Measurements from ENCODE around the gene HELZ2.

GRCh38 chr20:63525971-63526370 lies 48.1 kb downstream of the HELZ2 start:
- TF ChIP-seq, protein P1, sequence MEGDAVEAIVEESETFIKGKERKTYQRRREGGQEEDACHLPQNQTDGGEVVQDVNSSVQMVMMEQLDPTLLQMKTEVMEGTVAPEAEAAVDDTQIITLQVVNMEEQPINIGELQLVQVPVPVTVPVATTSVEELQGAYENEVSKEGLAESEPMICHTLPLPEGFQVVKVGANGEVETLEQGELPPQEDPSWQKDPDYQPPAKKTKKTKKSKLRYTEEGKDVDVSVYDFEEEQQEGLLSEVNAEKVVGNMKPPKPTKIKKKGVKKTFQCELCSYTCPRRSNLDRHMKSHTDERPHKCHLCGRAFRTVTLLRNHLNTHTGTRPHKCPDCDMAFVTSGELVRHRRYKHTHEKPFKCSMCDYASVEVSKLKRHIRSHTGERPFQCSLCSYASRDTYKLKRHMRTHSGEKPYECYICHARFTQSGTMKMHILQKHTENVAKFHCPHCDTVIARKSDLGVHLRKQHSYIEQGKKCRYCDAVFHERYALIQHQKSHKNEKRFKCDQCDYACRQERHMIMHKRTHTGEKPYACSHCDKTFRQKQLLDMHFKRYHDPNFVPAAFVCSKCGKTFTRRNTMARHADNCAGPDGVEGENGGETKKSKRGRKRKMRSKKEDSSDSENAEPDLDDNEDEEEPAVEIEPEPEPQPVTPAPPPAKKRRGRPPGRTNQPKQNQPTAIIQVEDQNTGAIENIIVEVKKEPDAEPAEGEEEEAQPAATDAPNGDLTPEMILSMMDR (conservative IDR thresholded peaks at IDR 0.05; ENCODE audit: low read depth in 2 of 2) = no peak
- no peak for TF ChIP-seq POLR2AphosphoS5 (IDR thresholded peaks at IDR 0.05; ENCODE audit: low read depth)
- no peak for TF ChIP-seq EZH2 (IDR thresholded peaks at IDR 0.05; ENCODE audit: low read depth, unreplicated experiment)
- TF ChIP-seq ZNF331 (CRISPR knock-in tag; IDR thresholded peaks at IDR 0.05; ENCODE audit: low read depth) = no peak
- TF ChIP-seq CREB1 (CRISPR knock-in tag; IDR thresholded peaks at IDR 0.05; ENCODE audit: low read depth) = no peak
- TF ChIP-seq, protein P2, sequence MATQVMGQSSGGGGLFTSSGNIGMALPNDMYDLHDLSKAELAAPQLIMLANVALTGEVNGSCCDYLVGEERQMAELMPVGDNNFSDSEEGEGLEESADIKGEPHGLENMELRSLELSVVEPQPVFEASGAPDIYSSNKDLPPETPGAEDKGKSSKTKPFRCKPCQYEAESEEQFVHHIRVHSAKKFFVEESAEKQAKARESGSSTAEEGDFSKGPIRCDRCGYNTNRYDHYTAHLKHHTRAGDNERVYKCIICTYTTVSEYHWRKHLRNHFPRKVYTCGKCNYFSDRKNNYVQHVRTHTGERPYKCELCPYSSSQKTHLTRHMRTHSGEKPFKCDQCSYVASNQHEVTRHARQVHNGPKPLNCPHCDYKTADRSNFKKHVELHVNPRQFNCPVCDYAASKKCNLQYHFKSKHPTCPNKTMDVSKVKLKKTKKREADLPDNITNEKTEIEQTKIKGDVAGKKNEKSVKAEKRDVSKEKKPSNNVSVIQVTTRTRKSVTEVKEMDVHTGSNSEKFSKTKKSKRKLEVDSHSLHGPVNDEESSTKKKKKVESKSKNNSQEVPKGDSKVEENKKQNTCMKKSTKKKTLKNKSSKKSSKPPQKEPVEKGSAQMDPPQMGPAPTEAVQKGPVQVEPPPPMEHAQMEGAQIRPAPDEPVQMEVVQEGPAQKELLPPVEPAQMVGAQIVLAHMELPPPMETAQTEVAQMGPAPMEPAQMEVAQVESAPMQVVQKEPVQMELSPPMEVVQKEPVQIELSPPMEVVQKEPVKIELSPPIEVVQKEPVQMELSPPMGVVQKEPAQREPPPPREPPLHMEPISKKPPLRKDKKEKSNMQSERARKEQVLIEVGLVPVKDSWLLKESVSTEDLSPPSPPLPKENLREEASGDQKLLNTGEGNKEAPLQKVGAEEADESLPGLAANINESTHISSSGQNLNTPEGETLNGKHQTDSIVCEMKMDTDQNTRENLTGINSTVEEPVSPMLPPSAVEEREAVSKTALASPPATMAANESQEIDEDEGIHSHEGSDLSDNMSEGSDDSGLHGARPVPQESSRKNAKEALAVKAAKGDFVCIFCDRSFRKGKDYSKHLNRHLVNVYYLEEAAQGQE (IDR thresholded peaks at IDR 0.05; ENCODE audit: unreplicated experiment) = no peak
- no peak for TF ChIP-seq JUNB (IDR thresholded peaks at IDR 0.05; ENCODE audit: unreplicated experiment)
- TF ChIP-seq, protein P3, sequence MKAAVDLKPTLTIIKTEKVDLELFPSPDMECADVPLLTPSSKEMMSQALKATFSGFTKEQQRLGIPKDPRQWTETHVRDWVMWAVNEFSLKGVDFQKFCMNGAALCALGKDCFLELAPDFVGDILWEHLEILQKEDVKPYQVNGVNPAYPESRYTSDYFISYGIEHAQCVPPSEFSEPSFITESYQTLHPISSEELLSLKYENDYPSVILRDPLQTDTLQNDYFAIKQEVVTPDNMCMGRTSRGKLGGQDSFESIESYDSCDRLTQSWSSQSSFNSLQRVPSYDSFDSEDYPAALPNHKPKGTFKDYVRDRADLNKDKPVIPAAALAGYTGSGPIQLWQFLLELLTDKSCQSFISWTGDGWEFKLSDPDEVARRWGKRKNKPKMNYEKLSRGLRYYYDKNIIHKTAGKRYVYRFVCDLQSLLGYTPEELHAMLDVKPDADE (IDR thresholded peaks at IDR 0.05) = no peak
- TF ChIP-seq NANOG (IDR thresholded peaks at IDR 0.05; ENCODE audit: borderline replicate concordance) = no peak
- TF ChIP-seq ZNF114 (CRISPR knock-in tag; IDR thresholded peaks at IDR 0.05) = no peak
- TF ChIP-seq STAT1 (IDR thresholded peaks at IDR 0.05; ENCODE audit: unreplicated experiment) = no peak
